Spinal cord (tissue), 10 donors: Measurements from ENCODE around the gene ADGRG7. TPM values are rescaled to one million over a fixed set of nuclear protein-coding genes. Genes with fewer than 3 reads are reported as not detected.

Experiments
- DNase-seq, 6 donors: peaks; one replicate each; pipeline versions ENCODE4 v3.0.0 to v3.0.0-alpha.2; 2013 to 2015; ENCODE audit warnings: low spot score in 6 of 6, low read depth in 4 of 6
- H3K27ac ChIP-seq: one replicate; pipeline ENCODE4 v1.5.1; 2013; ENCODE audit warnings: low read depth, low read length, control low read depth
- H3K27me3 ChIP-seq: one replicate; pipeline ENCODE4 v1.6.1; 2013; ENCODE audit warnings: low read length; ENCODE audit not compliant: control insufficient read depth, insufficient read depth
- H3K36me3 ChIP-seq: one replicate; pipeline ENCODE4 v1.6.1; 2013; ENCODE audit warnings: low read length; ENCODE audit not compliant: control insufficient read depth, insufficient read depth
- H3K4me1 ChIP-seq: one replicate; pipeline ENCODE4 v1.6.1; 2013; ENCODE audit warnings: low read length; ENCODE audit not compliant: control insufficient read depth, insufficient read depth
- H3K4me3 ChIP-seq: one replicate; pipeline ENCODE4 v1.5.1; 2013; ENCODE audit warnings: low read depth, low read length, control low read depth
- H3K9me3 ChIP-seq: one replicate; pipeline ENCODE4 v1.6.1; 2013; ENCODE audit warnings: low read length; ENCODE audit not compliant: control insufficient read depth, insufficient read depth
- WGBS: methylation state at CpG from one replicate; pipeline ENCODE4 v1.1.5; 2013; ENCODE audit warnings: missing lambda C conversion rate; ENCODE audit not compliant: insufficient coverage; 5-methylcytosine and 5-hydroxymethylcytosine counted together
- polyA plus RNA-seq, 2 donors: library from polyadenylated mRNA; unstranded; fragments of 120-200 nt; gene quantifications; one replicate each; pipeline ENCODE4 v1.2.1, GENCODE V29; 2013; ENCODE audit not compliant: insufficient read length in 2 of 2
- total RNA-seq, 2 donors: library from RNA; depleted of rRNA in 1 of 2; stranded (reverse); fragments of 120-200 nt in 1 of 2; fragments of >200 nt in 1 of 2; gene quantifications; one replicate each; pipeline versions ENCODE4 v1.2.3 to v1.2.4, GENCODE V29; 2013 to 2014
- donor health status: healthy.

ADGRG7 gene
- total and polyA plus RNA-seq, 4 donors: not detected

DNA sequence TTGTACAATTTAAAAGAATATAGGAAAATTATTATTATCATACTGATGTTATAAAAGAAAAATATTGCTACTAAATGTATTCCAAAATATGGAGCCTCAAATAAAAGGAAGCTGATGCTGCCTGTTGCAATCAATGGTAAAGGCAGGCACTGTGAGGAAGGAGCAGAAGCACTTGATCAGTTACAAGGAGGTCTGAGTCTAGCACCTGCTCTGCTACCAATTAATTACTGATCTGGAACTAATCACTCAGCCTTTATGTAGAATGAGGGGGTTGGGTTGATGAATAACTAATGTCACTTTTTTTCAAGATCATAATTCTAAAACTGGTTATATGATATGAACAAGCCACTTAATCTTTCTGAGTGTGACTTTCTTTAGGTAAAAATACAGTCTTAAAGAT is 5.5 kb downstream of the ADGRG7 start:
- H3K9me3 ChIP-seq: no peaks in the 10 kb centered on the region
- H3K4me1 ChIP-seq: no peaks in the 10 kb centered on the region
- no peak for DNase-seq
- no peaks in the 10 kb centered on the region for H3K36me3 ChIP-seq
- H3K27ac ChIP-seq: no peak overlapping the region
- no peaks in the 10 kb centered on the region for H3K27me3 ChIP-seq
- no peak overlapping the region for H3K4me3 ChIP-seq

DNA sequence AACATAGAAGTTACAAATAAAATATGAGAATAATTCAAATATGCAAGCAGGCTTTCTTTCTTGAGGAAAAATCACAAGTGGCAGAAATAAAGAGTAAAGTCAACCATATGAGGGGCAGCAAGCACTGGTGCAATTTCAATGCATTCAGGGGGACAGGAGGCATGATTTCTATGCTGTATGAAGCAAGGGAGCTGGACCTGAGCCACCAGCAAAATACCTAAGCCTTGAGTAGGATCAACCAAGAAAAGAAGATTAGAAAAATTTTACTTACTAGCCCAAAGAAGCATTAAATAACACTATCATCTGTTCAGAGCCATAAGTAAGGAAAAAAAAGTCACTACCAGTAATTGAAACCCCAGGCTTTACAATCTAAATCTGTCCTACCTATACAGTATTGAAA is 6.3 kb downstream of the ADGRG7 start:
- Histone ChIP-seq H3K27me3 (no peaks in the 10 kb centered on the region), H3K4me3 (no peak overlapping the region), H3K36me3 (no peaks in the 10 kb centered on the region), H3K27ac (no peak overlapping the region), H3K4me1 (no peaks in the 10 kb centered on the region), H3K9me3 (no peaks in the 10 kb centered on the region)
- DNase-seq: no peak

DNA sequence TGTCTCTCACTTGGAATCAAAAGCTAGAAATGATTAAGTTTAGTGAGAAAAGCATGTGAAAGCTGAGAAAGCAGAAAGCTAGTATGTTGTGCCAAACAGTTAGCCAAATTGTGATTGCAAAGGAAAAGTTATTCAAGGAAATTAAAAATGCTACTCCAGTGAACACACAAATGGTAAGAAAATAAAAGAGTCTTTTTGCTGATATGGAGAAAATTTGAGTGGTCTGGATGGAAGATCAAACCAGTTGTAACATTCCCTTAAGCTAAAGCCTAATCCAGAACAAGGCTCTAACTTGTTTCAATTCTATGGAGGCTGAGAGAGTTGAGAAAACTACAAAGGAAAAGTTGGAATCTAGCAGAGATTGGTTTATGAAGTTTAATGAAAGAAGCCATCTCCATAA is 11.8 kb downstream of the ADGRG7 start:
- Histone ChIP-seq H3K27ac (no peak overlapping the region), H3K4me1 (no peaks in the 10 kb centered on the region), H3K36me3 (no peaks in the 10 kb centered on the region), H3K9me3 (peaks cover 2% of the 10 kb centered on the region), H3K27me3 (no peaks in the 10 kb centered on the region), H3K4me3 (no peak overlapping the region)
- DNase-seq: no peak

DNA sequence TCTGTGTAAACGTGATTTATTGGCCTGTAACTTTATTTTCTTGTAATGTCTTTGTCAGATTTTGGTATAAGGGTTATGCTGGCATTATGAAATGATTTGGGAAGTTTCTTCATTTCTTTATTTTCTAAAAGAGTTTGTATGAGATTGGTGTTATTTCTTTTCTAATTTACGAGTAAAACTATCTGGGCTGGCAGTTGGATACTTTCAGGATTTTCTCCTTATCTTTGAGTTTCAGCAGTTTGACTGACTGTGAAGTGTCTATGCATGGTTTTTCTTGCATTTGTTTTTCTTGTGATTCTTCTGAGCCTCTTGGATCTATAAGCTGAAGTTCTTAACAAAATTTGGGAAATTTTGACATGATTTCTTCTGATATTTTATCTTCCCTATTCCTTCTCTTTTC is 18.1 kb downstream of the ADGRG7 start:
- no CpG with 5 or more reads among the region's 2 CpGs for WGBS
- Histone ChIP-seq H3K4me1 (no peaks in the 10 kb centered on the region), H3K9me3 (peaks cover 2% of the 10 kb centered on the region), H3K36me3 (no peaks in the 10 kb centered on the region), H3K27ac (no peak overlapping the region), H3K4me3 (no peak overlapping the region), H3K27me3 (no peaks in the 10 kb centered on the region)
- DNase-seq: no peak

DNA sequence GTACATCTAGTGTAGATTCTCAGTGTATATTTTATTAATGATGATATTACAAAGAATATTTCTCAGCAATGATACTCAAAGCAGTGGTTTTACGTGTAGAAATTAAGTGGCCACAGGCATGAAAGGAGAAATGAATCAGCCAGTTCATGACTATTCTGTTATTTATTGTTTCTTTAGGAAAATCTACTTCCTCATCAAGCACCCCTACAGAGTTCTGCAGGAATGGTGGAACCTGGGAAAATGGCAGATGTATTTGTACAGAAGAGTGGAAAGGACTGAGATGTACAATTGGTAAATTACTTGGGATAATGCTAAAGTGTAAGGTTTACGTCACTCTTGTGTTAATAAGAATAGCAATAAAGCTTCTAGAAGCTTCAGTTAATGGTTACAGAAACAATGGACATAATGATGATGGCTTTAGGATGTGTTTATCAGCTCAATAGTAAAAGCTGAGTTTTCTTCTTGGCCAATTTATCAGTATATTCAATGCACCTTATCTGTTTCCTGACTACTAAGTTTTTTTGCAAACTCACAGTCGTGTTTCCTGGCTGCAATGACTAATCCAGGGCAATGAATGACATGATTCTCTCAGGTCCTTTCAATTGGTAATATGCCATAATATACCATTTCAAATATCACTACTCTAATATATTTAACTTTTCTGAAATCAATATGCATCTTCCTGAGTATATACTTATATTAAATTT is 20.2 kb downstream of the ADGRG7 start:
- Histone ChIP-seq H3K36me3 (no peaks in the 10 kb centered on the region), H3K9me3 (no peaks in the 10 kb centered on the region), H3K27ac (no peak overlapping the region), H3K4me1 (no peaks in the 10 kb centered on the region), H3K4me3 (no peak overlapping the region), H3K27me3 (no peaks in the 10 kb centered on the region)
- 100% methylated on average over 1 of the region's 3 CpGs for WGBS
- DNase-seq: no peak

DNA sequence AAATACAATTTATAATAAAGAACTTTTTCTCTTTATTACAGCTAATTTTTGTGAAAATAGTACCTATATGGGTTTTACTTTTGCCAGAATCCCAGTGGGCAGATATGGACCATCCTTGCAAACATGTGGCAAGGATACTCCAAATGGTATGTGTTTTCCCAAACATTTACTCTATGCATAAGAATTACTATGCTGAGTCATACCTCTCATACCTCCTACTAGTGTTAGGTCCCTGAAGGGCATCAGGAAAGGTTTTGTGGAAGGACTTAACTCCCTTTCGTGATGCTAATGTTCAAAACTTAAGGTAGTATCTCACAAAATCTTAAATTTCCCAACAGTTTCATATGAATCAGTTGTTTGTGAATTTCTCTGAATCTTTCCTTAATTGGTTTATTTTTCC is 21.3 kb downstream of the ADGRG7 start:
- WGBS: no CpG with 5 or more reads among the region's 1 CpG
- no peak for DNase-seq
- Histone ChIP-seq H3K27me3 (no peaks in the 10 kb centered on the region), H3K4me3 (no peak overlapping the region), H3K36me3 (no peaks in the 10 kb centered on the region), H3K9me3 (no peaks in the 10 kb centered on the region), H3K27ac (no peak overlapping the region), H3K4me1 (no peaks in the 10 kb centered on the region)

DNA sequence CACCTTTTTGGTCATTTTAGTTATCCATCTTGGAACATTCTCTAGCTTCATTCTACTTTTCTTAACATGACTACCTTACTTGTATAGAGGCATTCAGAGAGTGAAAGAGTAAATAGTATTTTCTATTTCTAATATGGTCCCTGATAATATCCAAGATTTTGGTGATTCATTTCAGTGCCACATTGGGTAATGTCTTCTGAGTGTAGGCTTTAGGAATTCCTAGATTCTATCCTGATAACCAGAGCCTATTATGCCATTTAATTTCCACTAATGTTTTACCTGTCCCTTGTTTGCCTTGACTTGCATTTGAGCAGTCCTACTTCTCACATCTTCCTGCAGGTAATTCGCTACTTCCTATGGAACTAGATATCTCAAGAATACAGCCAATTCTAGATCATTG is 21.8 kb downstream of the ADGRG7 start:
- no peaks in the 10 kb centered on the region for H3K36me3 ChIP-seq
- H3K4me3 ChIP-seq: no peak overlapping the region
- H3K27ac ChIP-seq: no peak overlapping the region

DNA sequence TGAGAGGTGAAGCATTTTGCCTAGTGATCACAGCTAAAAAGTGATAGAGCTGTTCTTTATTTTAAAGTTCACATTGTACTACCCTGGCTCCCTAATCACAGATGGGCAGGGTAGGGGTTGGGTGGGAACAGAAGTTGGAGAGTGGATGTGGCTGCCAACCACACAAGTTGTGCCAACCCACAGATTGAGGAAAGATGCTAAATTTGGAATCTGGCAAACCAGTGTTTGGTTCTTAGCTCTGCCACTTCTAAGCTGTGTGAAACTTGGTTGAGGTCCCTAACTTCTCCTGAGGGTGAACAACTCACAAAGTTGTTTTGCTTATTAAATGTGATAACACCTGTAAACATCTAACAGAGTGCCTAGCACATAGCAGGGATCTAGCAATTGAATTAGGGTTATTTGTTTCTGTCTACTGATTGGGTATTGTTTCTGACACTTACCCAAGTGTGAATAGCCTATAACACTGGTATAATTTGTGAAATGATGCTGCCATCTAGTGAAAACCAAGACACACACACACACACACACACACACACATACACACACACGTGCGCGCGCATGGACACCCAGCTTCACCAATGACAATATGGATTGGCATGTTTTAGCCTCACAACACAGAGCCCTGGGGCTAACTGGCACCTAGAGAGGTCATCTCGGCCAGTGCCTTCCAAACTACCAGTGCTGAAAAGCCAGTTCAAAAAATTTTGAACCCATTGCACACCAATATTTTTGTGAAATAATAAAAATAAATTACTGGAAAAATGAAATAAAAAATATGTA is 25.3 kb downstream of the ADGRG7 start:
- Histone ChIP-seq H3K27ac (no peak overlapping the region), H3K27me3 (no peaks in the 10 kb centered on the region), H3K4me3 (no peak overlapping the region), H3K36me3 (no peaks in the 10 kb centered on the region), H3K9me3 (no peaks in the 10 kb centered on the region), H3K4me1 (no peaks in the 10 kb centered on the region)
- peak in 1 of 6 donors; percentile 22 for DNase-seq
- WGBS: no CpG with 5 or more reads among the region's 5 CpGs

More for the DNA sequence above, 21.8 kb downstream of the ADGRG7 start:
- no peak for DNase-seq
- H3K4me1 ChIP-seq: no peaks in the 10 kb centered on the region
- no peaks in the 10 kb centered on the region for H3K9me3 ChIP-seq
- H3K27me3 ChIP-seq: no peaks in the 10 kb centered on the region
- no CpG with 5 or more reads among the region's 1 CpG for WGBS

DNA sequence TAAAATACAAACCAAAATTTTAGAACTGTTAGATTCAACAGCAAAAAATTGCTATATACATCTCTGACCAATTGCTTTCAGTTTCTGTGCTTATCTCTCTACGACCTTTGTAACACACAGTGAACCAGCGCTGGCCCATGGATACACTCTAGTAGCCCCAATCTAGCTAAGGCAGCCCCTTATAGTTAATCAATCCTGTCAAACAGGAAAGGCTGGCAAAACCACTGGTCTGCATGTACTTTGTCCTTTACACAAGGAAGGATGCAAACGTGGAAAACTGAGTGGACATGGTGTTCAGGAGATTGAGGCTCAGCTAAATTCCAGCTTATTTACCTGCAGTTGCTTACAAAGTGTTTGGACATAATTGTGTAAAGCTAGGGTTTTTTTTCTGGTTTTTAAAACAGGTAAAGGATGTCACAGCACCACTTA is 25.9 kb downstream of the ADGRG7 start:
- H3K9me3 ChIP-seq: no peaks in the 10 kb centered on the region
- no peaks in the 10 kb centered on the region for H3K4me1 ChIP-seq
- H3K27me3 ChIP-seq: no peaks in the 10 kb centered on the region
- DNase-seq: no peak
- WGBS: 100% methylated on average over 2 of the region's 3 CpGs
- no peak overlapping the region for H3K4me3 ChIP-seq
- no peak overlapping the region for H3K27ac ChIP-seq
- H3K36me3 ChIP-seq: no peaks in the 10 kb centered on the region

DNA sequence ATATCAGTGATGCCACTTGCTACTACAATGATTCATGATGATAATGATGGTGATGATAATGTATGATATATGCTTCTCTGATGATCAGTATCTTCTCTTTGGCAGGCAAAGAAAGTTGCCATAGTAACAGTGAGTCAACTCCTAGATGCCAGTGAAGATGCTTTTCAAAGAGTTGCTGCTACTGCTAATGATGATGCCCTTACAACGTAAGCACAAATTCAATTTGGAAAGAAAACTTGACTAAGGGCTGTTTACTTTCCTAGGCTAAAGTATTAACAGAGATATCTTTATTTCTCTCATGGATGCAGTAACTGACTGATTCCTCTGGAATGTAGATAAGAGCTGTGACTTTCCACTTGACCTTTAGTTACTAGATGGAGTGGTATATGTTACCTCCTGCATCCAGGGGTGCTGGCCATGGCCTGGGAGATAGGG is 27.8 kb downstream of the ADGRG7 start:
- Histone ChIP-seq H3K36me3 (no peaks in the 10 kb centered on the region), H3K27ac (no peak overlapping the region), H3K4me3 (no peak overlapping the region), H3K9me3 (no peaks in the 10 kb centered on the region), H3K4me1 (no peaks in the 10 kb centered on the region), H3K27me3 (no peaks in the 10 kb centered on the region)
- peak in 2 of 6 donors; percentile 8 to 17 for DNase-seq
- no CpG with 5 or more reads among the region's 1 CpG for WGBS
